WTC11 (cell line): ENCODE measurements around the gene NETO2. TPM values are rescaled to one million over a fixed set of nuclear protein-coding genes. Genes with fewer than 3 reads are reported as not detected.
"Not testable (repeated sequence)": the region's sequence is repeated elsewhere in the genome, so short reads cannot be mapped to it uniquely, and the experiment has no call there.

ENCODE experiments used
- ATAC-seq: fragments of 200-7000 bp; cut with Tn5 transposase; 2 replicates; pipeline ENCODE4 v1.10.0; 2021; ENCODE audit warnings: mild to moderate bottlenecking, moderate library complexity
- CTCF ChIA-PET: fragments of 300-600 bp; sonication (Branson Sonifier 250); formaldehyde crosslinking; loops from one replicate; lab custom pipeline; 2021; ENCODE audit warnings: antibody characterized with exemption; lab: Charles Lee
- POLR2A ChIA-PET: fragments of 350-600 bp; sonication (Branson Sonifier 250); formaldehyde crosslinking; loops from one replicate; lab custom pipeline; 2021; ENCODE audit warnings: antibody characterized with exemption; lab: Charles Lee
- DNase-seq: peaks from one replicate; pipeline ENCODE4 v3.0.0; 2021; ENCODE audit warnings: low spot score
- H3K27ac Mint-ChIP-seq: 2 replicates; pipeline ENCODE4 v1.8.0; 2021; ENCODE audit warnings: mixed read lengths
- H3K27me3 Mint-ChIP-seq: 2 replicates; pipeline ENCODE4 v1.8.0; 2021; ENCODE audit warnings: low read depth, mild to moderate bottlenecking, moderate library complexity, mixed read lengths
- H3K36me3 Mint-ChIP-seq: 2 replicates; pipeline ENCODE4 v1.8.0; 2021; ENCODE audit warnings: mixed read lengths
- H3K4me1 Mint-ChIP-seq: 2 replicates; pipeline ENCODE4 v1.8.0; 2022; ENCODE audit warnings: mixed read lengths
- H3K4me3 Mint-ChIP-seq: 2 replicates; pipeline ENCODE4 v1.8.0; 2021; ENCODE audit warnings: mild to moderate bottlenecking, moderate library complexity, mixed read lengths
- H3K9me3 Mint-ChIP-seq: 2 replicates; pipeline ENCODE4 v1.8.0; 2021; ENCODE audit warnings: mixed read lengths
- ATF3 ChIP-seq: sonication (generic); formaldehyde crosslinking; conservative IDR thresholded peaks from 2 replicates; pipeline ENCODE4 v1.8.1; 2022; ENCODE audit warnings: mild to moderate bottlenecking, missing genetic modification reagents
- CBFB ChIP-seq: sonication (generic); formaldehyde crosslinking; IDR thresholded peaks from 2 replicates; pipeline ENCODE4 v1.8.1; 2022; ENCODE audit warnings: mild to moderate bottlenecking, low read depth, missing genetic modification reagents
- EMX1 ChIP-seq: fragments of 250-450 bp; sonication (Bioruptor Pico); IDR thresholded peaks from 2 replicates; pipeline ENCODE4 v1.8.0; 2021; ENCODE audit warnings: mild to moderate bottlenecking
- GABPB1 ChIP-seq: sonication (generic); formaldehyde crosslinking; IDR thresholded peaks from 2 replicates; pipeline ENCODE4 v1.8.1; 2023; ENCODE audit warnings: mild to moderate bottlenecking, missing genetic modification reagents
- HMGXB4 ChIP-seq: sonication (generic); formaldehyde crosslinking; IDR thresholded peaks from 2 replicates; pipeline ENCODE4 v1.8.1; 2023; ENCODE audit warnings: mild to moderate bottlenecking, moderate library complexity, missing genetic modification reagents
- KAT7 ChIP-seq: sonication (generic); formaldehyde crosslinking; IDR thresholded peaks from 2 replicates; pipeline ENCODE4 v1.8.1; 2023; ENCODE audit warnings: missing genetic modification reagents, mild to moderate bottlenecking, borderline replicate concordance
- MAX ChIP-seq: sonication (generic); formaldehyde crosslinking; IDR thresholded peaks from 2 replicates; pipeline ENCODE4 v1.8.0; 2022; ENCODE audit warnings: mild to moderate bottlenecking, missing genetic modification reagents
- MXD4 ChIP-seq: fragments of 250-450 bp; sonication (Bioruptor Pico); IDR thresholded peaks from 2 replicates; pipeline ENCODE4 v1.8.0; 2021; ENCODE audit warnings: mild to moderate bottlenecking, moderate library complexity, borderline replicate concordance
- NR3C1 ChIP-seq: sonication (generic); formaldehyde crosslinking; conservative IDR thresholded peaks from 2 replicates; pipeline ENCODE4 v1.8.1; 2023; ENCODE audit warnings: low read depth, mild to moderate bottlenecking, missing genetic modification reagents
- RELA ChIP-seq: sonication (generic); formaldehyde crosslinking; IDR thresholded peaks from 2 replicates; pipeline ENCODE4 v1.8.1; 2022; ENCODE audit warnings: missing genetic modification reagents, mild to moderate bottlenecking, borderline replicate concordance
- SOX15 ChIP-seq: fragments of 250-450 bp; sonication (Bioruptor Pico); IDR thresholded peaks from 2 replicates; pipeline ENCODE4 v1.9.0; 2021; ENCODE audit warnings: mild to moderate bottlenecking
- TEAD1 ChIP-seq: sonication (generic); formaldehyde crosslinking; IDR thresholded peaks from 2 replicates; pipeline ENCODE4 v1.8.0; 2022; ENCODE audit warnings: mild to moderate bottlenecking, missing genetic modification reagents
- TP53 ChIP-seq: sonication (generic); formaldehyde crosslinking; IDR thresholded peaks from 2 replicates; pipeline ENCODE4 v1.8.1; 2023; ENCODE audit warnings: mild to moderate bottlenecking, missing genetic modification reagents
- ZBTB43 ChIP-seq: sonication (generic); formaldehyde crosslinking; IDR thresholded peaks from 2 replicates; pipeline ENCODE4 v1.8.1; 2023; ENCODE audit warnings: mild to moderate bottlenecking, missing genetic modification reagents
- ZNF396 ChIP-seq: fragments of 250-450 bp; sonication (Bioruptor Pico); IDR thresholded peaks from 2 replicates; pipeline ENCODE4 v1.8.0; 2021; ENCODE audit warnings: mild to moderate bottlenecking, moderate library complexity, borderline replicate concordance
- ZNF423 ChIP-seq: fragments of 250-450 bp; sonication (Bioruptor Pico); IDR thresholded peaks from 2 replicates; pipeline ENCODE4 v2.1.2; 2022; ENCODE audit warnings: mild to moderate bottlenecking, moderate library complexity
- ZNF425 ChIP-seq: fragments of 250-450 bp; sonication (Bioruptor Pico); conservative IDR thresholded peaks from 2 replicates; pipeline ENCODE4 v1.9.0; 2021; ENCODE audit warnings: mild to moderate bottlenecking
- ZNF512 ChIP-seq: sonication (generic); formaldehyde crosslinking; IDR thresholded peaks from 2 replicates; pipeline ENCODE4 v1.8.1; 2022; ENCODE audit warnings: missing genetic modification reagents, borderline replicate concordance
- total RNA-seq: library from RNA; stranded (reverse); gene quantifications from 3 replicates; pipeline ENCODE4 v1.2.3, GENCODE V29; 2021

The NETO2 gene
- total RNA-seq, 1 experiment from 2014 or later, result 21.8 TPM

GRCh38 chr16:47109361-47109760 lies 34.4 kb downstream of the NETO2 start (continued):
- TF ChIP-seq TEAD1 (no peak), MXD4 (no peak), SOX15 (no peak), ZNF396 (CRISPR knock-in tag) (no peak)

- not testable (repeated sequence) for ATAC-seq, H3K27ac Mint-ChIP-seq, DNase-seq, H3K4me1 Mint-ChIP-seq, H3K27me3 Mint-ChIP-seq, H3K4me3 Mint-ChIP-seq, H3K9me3 Mint-ChIP-seq
- peaks cover 18% of the 10 kb centered on the region for H3K36me3 Mint-ChIP-seq
- CTCF ChIA-PET, result interaction anchor here (1.3 kb wide), 1 partner anchor 65 kb away, joined by 5 read pairs; no protein-coding TSS in a partner anchor
- POLR2A ChIA-PET, result interaction anchor here (0.7 kb wide), 1 partner anchor 516 kb away, joined by 5 read pairs; no protein-coding TSS in a partner anchor
These were observed 40.8 kb downstream of the NETO2 start for GRCh38 chr16:47102921-47103320.

- DNase-seq, H3K36me3 Mint-ChIP-seq, H3K27me3 Mint-ChIP-seq, H3K27ac Mint-ChIP-seq, H3K4me3 Mint-ChIP-seq, H3K9me3 Mint-ChIP-seq, POLR2A ChIA-PET, ATAC-seq, H3K4me1 Mint-ChIP-seq: not testable (repeated sequence)
- CTCF ChIA-PET, result interaction anchor here (0.7 to 1.5 kb wide), 3 partner anchors 14 to 1067 kb away, joined by 3 read pairs; partner anchors contain the start of gene NETO2
These were observed 46.6 kb downstream of the NETO2 start for GRCh38 chr16:47097154-47097553.

- DNase-seq, result no peak
These were observed 47.4 kb downstream of the NETO2 start for GRCh38 chr16:47096297-47096696.

More at GRCh38 chr16:47096297-47096696, 47.4 kb downstream of the NETO2 start:
- TF ChIP-seq EMX1 (no peak), ATF3 (CRISPR knock-in tag) (no peak), NR3C1 (CRISPR knock-in tag) (no peak), MAX (no peak), TP53 (CRISPR knock-in tag) (no peak), ZNF423 (CRISPR knock-in tag) (no peak), RELA (CRISPR knock-in tag) (no peak), HMGXB4 (CRISPR knock-in tag) (no peak), ZNF512 (CRISPR knock-in tag) (no peak), CBFB (CRISPR knock-in tag) (no peak), KAT7 (CRISPR knock-in tag) (no peak), GABPB1 (CRISPR knock-in tag) (no peak), ZBTB43 (CRISPR knock-in tag) (no peak), ZNF425 (CRISPR knock-in tag) (no peak)
- Mint-ChIP-seq H3K36me3 (peaks cover 8% of the 10 kb centered on the region; the same call in 1 of the 2 replicates), H3K27ac (no peak overlapping the region), H3K4me3 (no peak overlapping the region), H3K4me1 (peaks cover 8% of the 10 kb centered on the region), H3K27me3 (no peaks in the 10 kb centered on the region), H3K9me3 (no peaks in the 10 kb centered on the region; the same call in 1 of the 2 replicates)
- ChIA-PET CTCF (interaction anchor here (0.7 to 1.5 kb wide), 4 partner anchors 15 to 1068 kb away, joined by 3 read pairs; partner anchors contain the start of gene NETO2), POLR2A (no interaction called here)
- no peak for ATAC-seq
